Right forelimb (tissue), 1 donor: ENCODE data around the gene CKMT1B.
"Not testable (repeated sequence)": the region's sequence is repeated elsewhere in the genome, so short reads cannot be mapped to it uniquely, and the experiment has no call there.

ENCODE experiments used
- DNase-seq: peaks from one replicate; pipeline ENCODE4 v3.0.0-alpha.2; 2018

The CKMT1B gene

DNA sequence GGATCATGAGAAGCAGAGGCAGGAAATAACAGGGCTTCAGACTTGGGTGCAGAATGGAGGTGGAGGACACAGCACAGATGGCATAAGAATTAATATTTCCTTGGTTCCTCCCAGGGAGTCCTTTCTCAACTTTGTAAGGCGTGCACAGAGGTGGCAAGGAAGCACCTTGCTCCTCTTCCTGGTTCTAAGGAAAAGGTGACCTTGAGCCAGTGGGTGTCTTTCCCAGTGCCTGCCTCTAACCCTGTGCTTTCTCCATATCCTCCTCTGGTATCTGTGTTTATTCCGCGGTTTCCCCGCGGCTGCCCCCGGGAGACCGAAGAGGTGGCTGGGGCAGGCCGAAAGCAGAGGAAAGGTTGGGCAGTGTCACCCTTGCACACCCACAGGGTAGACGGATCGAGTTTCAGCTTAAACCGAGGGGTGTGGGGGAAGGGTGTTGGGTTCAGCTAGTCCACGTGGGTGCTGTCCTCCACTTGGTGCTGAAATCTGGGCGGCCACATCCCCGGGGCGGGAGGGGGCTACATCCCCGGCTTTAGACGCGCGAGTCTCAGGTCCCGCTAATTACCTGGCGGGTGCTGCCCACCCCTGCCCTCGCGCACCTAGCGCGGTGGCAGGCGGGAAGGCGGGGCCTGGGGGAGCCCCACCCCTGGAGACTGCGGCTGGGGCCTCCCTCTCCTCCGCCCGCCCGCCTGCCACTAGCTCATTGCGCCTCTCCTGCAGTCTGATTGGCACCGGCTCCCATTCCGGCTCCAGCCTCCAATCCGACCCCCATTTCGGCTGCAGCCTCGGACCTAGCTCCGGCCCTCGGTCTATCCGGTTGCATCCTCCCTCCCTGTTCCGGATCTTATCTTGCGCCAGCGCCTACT lies at the start of gene CKMT1B:
CKMT1B (plus strand) TSS at position 700 of the 863 bp plus-strand sequence. CDS start 192 bp downstream, outside the sequence.
- not testable (repeated sequence) for DNase-seq

DNA sequence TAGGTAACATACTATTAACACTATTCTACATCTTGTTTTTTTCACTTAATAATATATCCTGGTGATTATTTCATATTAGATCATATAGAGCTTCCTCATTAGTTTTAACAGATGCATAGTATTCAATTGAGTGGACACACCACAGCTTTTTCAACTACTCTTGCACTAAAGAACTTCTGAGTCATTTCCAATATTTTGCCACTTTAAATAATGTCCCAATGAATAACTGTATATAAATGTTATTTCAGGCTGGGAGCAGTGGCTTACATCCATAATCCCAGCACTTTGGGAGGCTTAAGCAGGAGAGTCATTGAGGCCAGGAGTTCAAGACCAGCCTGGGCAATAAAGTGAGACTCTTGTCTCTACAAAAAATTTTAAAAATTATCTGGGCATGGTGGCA lies 49.6 kb upstream of the CKMT1B start:
- DNase-seq = no peak

DNA sequence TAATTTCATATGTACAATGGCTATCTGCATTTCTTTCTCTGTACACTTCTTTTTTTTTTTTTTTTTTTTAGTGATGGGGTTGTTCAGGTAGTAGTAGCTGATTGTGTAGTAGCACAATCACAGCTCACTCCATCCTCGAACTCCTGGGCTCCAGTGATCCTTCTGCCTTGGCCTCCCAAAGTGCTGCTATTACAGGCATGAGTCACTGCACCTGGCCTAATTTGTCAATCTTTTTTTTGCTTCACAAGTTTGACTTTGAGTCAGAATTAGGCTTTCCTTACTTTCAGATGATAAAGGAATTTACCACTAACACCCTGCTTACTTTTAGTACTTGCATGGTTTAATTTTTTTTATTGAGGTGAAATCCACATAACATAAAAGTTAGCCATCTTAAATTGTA lies 48.4 kb upstream of the CKMT1B start:
- DNase-seq = no peak

DNA sequence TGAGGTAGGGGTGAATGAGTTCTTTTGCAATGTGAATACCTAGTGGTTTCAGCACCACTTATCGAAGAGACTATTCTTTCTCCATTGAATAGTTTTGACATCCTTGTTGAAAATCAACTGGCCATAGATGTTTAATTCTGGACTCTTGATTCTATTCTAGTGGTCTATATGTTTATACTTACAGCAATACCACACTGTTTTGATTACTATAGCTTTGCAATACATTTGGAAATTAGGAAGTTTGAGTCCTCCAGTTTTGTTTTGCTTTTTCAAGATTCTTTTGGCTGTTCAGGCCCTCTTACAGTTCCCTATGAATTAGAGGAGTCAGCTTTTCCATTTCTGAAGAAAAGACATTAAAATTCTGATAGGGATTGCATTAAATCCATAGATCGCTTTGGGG lies 46.3 kb upstream of the CKMT1B start:
- DNase-seq = no peak

DNA sequence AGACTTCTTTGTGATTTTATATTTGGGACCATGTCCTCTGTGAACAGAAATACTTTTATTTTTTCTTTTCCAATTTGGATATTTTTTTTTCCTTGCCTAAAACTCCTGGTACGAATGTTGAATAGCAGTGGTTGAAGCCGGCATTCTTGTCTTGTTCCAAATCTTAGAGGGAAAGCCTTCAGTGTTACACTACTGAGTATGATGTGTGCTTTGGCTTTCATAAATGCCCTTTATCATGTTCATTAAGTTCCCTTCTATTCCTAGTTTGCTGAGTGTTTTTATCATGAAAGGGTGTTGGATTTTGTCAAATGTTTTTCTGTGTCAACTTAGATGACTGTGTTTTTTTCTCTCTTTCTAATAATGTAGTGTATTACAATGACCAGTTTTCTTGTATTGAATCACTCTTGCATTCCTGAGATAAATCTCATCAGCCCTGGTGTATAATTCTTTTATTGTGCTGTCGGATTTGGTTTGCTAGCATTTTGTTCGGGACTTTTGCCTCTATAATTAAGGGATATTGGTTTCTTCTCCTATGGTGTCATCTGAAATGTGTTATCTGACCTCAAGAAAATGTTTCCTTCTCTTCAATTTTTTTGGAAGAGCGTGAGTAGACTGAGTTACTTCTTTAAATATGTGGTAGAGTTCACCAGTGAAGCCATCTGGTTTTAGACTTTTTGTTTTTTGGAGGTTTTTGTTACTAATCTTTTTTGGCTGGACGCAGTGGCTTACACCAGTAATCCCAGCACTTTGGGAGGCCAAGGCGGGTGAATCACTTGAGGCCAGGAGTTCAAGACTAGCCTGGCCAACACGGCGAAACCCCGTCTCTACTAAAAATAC lies 43.1 kb upstream of the CKMT1B start:
- DNase-seq = no peak

DNA sequence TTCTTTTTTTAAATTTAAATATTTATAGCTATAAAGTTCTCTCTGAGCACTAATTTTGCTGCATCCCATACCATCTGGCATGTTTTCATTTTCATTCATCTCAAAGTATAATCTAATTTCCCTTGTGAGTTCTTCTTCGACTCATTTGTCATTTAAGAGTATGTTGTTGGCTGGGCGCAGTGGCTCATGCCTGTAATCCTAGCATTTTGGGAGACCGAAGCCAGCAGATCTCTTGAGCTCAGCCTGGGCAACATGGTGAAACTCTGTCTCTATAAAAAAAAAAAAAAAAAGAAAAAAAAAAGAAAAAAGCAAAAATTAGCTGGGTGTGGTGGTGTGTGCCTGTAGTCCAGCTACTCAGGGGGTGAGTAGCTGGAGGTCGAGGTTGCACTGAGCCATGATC lies 41.6 kb upstream of the CKMT1B start:
- no peak for DNase-seq

DNA sequence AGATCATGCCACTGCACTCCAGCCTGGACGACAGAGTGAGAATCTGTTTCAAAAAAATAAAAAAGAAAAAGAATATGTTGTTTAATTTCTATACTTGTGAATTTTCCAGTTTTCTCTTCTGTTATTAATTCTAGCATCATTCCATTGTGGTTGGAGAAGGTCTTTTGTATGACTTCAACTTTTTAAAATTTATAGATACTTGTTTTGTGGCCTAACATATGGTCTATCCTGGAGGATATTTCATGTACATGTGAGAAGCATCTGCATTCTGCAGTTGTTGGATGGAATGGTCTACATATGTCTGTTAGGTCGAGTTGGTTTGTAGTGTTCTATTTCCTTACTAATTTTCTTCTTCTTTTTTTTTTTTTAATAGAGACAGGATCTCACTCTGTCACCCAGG lies 40.8 kb upstream of the CKMT1B start:
- DNase-seq = no peak

DNA sequence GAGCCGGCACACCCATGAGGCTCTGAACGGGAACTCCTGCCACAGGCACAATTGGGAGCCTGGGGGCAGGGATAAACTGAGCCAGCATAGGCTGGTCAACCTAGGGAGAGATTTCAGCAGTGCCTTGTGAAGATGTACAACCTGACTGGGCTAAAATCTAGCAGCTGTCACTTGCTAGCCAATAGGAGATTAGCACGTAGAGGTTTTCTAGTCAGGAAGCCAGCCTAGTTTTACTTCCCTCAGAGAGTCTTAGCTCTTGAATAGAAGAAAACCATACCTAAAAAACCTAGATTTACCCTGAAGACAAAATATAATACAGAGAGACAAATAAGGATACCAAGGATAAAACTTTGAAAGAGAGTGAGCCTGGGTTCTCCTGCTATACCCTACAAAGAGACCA lies 31.1 kb upstream of the CKMT1B start:
- DNase-seq = not testable (repeated sequence)

DNA sequence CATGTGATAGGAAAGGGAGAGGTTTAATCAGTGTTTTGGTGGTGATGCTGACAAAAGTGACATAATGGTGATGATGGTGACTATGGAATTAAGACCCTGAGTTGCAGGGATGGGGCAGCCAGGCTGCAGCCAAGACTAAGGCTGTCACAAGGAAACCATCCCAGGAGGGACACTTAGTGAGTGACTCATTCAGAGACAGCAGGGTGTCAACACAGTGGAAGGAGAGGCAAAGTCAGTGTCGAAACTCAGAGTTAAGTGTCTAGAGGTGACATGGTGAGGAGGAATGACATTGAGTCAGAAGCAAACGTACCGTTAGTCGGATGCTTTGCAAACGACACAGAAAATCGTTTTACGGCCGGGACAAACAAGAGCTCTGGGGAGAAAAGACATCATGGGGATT lies 30.0 kb upstream of the CKMT1B start:
- DNase-seq = not testable (repeated sequence)

DNA sequence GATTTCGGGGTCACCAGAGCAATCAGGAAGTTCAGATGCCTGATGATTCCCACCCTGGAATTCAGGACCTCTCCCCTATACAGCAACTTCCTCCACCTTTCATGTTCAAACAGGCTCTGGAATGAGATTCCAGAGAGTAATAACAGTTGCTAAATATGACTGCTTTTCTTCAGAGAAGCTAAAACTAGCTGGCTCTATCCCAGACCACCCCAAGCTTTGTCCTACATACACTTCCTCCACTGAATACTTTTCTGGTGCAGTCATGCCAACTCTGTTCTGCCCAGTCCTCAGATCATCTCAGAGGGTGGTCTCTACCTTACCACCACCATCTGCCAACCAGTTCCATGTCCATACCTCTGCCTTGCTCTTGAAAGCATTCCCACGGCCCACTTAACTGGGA lies 27.2 kb upstream of the CKMT1B start:
- not testable (repeated sequence) for DNase-seq

DNA sequence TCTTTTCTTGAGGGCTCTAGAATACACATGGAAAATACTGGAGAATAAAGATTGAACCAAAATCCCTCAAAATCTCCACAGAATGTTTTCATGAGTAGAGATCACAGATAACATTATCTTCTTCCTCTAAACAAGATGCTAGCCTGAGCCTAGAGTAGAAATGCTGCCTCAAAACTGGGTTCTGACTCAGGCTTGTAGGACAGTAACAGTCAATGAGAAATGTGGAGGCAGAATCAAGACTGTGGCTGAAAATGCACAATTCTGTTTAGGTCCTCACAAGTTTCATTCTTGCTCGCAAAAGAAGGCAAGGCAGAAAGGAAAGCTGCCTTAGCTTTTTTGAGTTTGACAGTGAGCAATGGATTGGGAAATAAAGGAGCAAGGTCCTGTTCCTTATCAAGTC lies 19.2 kb upstream of the CKMT1B start:
- DNase-seq = not testable (repeated sequence)

DNA sequence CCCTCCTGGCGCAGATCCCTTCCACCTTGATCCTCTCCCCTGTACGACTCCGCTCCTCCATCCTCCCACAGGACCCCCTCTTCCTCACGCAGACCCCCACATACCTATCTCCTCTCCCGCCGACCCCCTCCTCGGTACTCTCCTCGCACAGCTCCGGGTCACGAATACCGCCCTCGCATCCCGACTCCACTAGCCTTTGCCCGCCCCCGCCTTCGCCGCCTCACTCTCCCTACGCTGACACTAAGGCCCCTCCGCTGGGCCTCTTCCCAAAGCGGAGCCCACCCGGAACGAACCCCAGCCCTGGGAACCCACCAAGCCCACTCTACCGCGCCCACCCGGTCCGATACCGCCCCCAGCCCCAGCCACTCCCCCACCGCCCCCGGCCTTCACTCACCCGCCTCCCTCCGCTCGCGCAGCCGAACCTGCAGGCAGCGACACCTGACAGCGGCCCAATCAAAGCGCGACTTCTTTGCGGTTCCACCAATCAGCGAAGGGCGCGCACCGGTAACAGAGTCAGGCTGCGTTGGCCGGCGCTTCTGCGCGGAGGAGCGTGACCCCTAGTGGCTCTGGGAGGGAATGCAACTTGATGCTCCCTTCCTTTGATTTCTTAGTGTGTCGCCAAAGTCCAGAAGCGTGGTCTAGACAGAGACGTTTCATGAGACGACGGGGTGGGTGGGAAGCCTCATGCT lies 3.9 kb upstream of the CKMT1B start, which contains the start of gene PPIP5K1:
PPIP5K1 (minus strand) TSS at position 431 of the 689 bp plus-strand sequence. CDS start 5,704 bp downstream, outside the sequence.
- not testable (repeated sequence) for DNase-seq

DNA sequence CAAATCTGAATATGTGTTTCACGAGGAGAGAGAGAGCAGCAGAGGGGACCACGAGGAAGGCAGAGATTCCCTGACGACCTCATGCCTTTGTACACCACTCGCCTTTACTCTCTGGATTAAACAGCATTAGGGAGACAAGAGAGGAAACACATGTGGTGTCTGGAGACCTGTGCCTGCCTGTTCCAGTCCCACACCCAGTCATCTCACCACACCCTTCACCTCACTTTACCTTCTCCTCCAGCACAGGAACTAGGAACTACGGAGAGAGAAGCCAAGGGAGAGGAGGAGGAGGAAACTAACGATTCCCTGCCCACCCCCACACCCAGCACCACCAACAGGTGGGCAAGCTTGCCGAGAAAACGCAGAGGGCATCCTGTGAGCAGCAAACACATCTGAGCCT lies 986 bp upstream of the CKMT1B start:
- DNase-seq = not testable (repeated sequence)

DNA sequence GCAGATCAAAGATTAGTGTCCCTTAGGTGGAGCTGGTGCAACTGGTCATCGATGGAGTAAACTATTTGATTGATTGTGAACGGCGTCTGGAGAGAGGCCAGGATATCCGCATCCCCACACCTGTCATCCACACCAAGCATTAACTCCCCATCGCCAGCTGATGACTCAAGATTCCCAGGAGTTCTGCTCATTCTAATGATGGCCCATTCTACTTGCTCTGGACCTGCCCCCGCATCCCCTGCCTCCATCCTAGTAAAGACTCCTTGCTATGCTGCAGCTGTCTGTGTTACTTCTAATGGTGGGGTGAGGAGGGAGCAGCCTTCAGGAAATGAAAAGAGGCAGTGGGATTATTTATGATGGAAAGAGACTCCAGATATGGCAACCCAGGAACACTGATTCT lies 5.3 kb downstream of the CKMT1B start:
- DNase-seq = not testable (repeated sequence)

DNA sequence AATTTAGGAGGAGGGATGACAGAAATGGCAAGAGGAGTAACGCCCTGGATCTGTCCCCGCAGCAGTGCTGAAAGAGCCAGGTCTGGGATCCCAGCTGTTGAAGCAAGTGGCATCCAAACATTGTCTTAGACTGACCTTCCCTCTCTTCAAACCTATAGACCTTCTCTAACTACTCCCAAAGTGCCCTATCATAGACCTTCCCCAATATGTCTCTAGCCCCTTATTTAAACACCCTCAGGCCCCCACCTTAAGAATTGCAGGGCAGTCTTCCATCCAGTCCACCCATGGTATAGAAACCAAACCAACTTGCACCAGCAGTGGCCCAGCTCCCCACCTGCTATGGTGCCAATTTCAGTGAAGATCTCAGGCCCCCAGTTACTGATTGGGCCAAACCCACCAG lies 6.4 kb downstream of the CKMT1B start:
- not testable (repeated sequence) for DNase-seq

DNA sequence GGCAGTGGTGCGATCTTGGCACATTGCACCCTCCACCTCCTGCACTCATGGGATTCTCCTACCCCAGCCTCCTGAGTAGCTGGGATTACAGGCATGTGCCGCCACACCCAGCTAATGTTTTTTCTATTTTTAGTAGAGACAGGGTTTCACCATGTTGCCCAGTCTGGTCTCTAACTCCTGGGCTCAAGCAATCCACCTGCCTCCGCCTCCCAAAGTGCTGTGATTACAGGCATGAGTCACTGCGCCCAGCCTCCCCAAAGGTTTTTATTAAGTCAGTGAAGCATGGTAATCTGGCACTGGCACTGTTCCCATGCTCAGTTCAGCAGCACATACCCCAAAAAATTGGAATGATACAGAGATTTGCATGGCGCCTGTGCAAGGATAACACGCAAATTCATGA lies 8.4 kb downstream of the CKMT1B start:
- not testable (repeated sequence) for DNase-seq

DNA sequence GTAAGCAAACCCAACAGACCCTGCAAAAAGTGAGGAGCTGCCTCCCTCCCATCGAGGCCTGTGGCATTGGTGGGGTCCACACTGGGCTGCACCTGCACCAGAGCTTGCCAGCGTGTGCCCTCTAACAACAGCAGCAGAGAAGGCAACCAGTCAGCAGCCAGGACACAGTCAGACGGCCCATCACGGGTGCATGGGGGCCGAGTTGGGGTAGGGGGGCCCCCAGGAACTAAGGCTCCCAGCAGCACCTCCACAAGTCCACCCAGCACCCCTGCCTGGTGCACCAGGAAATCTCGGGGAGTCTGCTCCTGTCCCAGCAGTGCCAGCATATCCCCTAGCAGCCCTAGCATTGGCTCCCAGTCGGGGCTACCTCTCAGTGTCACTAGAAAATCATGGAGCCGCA lies 23.9 kb downstream of the CKMT1B start:
- DNase-seq = not testable (repeated sequence)

DNA sequence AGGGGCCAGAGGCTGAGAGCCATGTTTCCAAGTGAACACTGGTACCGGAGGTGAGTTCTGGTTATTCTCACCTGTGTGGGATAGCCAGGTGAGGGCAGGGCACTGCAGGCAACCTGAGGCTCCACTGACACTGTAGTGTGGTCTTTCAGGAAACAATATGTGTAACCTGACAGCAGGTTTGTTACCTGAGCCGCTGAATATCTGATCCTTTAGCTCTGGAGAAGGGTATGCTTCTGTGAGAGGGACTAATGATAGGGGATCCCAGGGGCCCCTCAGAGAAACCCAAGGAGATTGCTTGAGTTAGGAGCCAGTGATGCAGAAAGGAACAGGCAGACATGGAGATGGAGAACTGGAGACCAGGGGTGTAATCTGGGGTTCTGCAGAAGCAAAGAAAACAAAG lies 24.9 kb downstream of the CKMT1B start, which contains the start of gene STRC:
STRC (minus strand) TSS at position 101 of the 400 bp plus-strand sequence; CDS start at position 23, 78 bp downstream.
- not testable (repeated sequence) for DNase-seq

DNA sequence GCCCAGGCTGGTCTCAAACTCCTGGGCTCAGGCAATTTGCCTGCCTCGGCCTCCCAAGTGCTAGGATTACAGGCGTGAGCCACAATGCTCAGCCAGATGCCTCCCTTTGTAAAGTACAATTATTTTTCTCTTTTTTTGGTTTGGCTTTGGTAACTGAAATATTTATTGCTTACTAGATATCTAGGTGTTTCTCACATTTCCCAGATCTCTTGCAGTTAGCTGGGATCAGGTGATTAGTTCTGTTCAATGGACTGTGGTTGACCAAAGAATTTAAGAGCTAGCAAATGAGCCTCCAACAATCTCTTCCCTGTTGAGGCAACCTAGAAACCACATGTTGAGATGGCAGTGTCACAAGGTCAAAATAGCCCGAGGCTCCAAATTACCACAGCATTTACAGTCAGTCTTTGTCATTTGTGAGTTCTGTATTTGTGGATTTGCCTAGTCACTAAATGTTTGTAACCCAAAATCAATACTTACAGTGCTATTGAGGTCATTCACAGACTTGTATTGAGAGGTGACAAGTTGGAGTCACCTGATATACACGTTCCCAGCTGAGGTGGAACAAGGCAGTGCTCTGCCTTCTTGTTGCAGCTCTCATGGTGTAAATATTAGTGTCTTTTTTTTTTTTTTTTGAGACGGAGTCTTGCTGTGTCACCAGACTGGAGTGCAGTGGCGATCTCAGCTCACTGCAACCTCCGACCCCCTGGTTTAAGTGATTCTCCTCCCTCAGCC lies 28.4 kb downstream of the CKMT1B start:
- not testable (repeated sequence) for DNase-seq

DNA sequence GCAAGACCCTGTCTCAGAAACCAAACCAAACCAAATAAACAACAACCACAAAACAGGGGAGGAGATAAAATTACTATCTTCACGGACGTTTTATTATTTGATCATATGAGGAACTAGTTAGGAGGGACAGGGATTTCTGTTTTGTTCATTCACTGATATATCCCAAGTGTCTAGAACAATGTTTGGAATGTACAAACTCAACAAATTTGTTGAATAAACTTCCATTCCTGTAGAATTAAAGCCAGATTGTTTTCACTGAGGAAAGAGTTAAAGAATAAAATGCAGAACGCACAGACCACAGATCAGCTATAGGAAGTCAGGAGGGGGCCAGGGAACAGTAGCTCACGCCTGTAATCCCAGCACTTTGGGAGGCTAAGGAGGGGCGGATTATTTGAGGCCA lies 31.3 kb downstream of the CKMT1B start:
- no peak for DNase-seq

DNA sequence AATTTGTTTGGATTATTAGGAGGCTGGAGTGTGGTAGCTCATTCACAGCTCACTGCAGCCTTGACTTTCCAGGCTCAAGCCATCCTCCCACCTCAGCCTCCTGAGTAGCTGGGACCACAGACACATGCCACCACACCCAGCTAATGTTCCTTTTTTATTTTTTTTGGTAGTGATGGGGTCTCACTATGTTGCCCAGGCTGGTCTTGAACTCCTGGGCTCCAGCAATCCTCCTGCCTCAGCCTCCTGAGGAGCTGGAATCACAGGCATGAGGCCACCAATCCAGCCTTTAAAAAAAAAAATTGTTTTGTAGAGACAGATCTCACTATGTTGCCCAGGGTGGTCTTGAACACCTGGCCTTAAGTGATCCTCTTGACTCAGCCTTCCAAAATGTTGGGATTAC lies 33.1 kb downstream of the CKMT1B start:
- DNase-seq = not testable (repeated sequence)
